GM23248 (cell line): ENCODE data around the gene CEACAM16. TPM values are rescaled to one million over a fixed set of nuclear protein-coding genes. Genes with fewer than 3 reads are reported as not detected.
"Not testable (repeated sequence)": the region's sequence is repeated elsewhere in the genome, so short reads cannot be mapped to it uniquely, and the experiment has no call there.

Experiments
- DNase-seq: peaks from one replicate; pipeline ENCODE4 v3.0.0-alpha.2; 2015
- H2AFZ ChIP-seq: fragments of 200-600 bp; sonication (generic); 2 replicates; pipeline ENCODE4 v1.6.1; 2016; ENCODE audit warnings: antibody characterized with exemption
- H3F3A ChIP-seq: fragments of 200-600 bp; sonication (generic); 2 replicates; pipeline ENCODE4 v1.6.1; 2016; ENCODE audit warnings: mild to moderate bottlenecking, antibody characterized with exemption, mixed run types; ENCODE audit not compliant: insufficient read depth
- H3K27ac ChIP-seq: fragments of 200-600 bp; sonication (generic); 2 replicates; pipeline ENCODE4 v1.5.1; 2016; ENCODE audit warnings: mild to moderate bottlenecking
- H3K27me3 ChIP-seq: fragments of 200-600 bp; sonication (generic); replicated peaks from 2 replicates; pipeline ENCODE4 v1.6.1; 2016; ENCODE audit warnings: mild to moderate bottlenecking; ENCODE audit not compliant: insufficient read depth
- H3K36me3 ChIP-seq: fragments of 200-600 bp; sonication (generic); 2 replicates; pipeline ENCODE4 v1.6.1; 2016; ENCODE audit warnings: low read depth, mild to moderate bottlenecking
- H3K4me1 ChIP-seq: fragments of 200-600 bp; sonication (generic); 2 replicates; pipeline ENCODE4 v1.6.1; 2016; ENCODE audit warnings: mild to moderate bottlenecking; ENCODE audit not compliant: insufficient read depth
- H3K4me2 ChIP-seq: fragments of 200-600 bp; sonication (generic); one replicate; pipeline ENCODE4 v1.6.1; 2016; ENCODE audit warnings: mild to moderate bottlenecking; ENCODE audit not compliant: unreplicated experiment
- H3K4me3 ChIP-seq: fragments of 200-600 bp; sonication (generic); 2 replicates; pipeline ENCODE4 v1.5.1; 2016; ENCODE audit warnings: mild to moderate bottlenecking
- H3K79me2 ChIP-seq: fragments of 200-600 bp; sonication (generic); 2 replicates; pipeline ENCODE4 v1.6.1; 2016; ENCODE audit warnings: mild to moderate bottlenecking; ENCODE audit not compliant: insufficient read depth
- H3K9ac ChIP-seq: fragments of 200-600 bp; sonication (generic); 2 replicates; pipeline ENCODE4 v1.6.1; 2016; ENCODE audit warnings: mild to moderate bottlenecking
- H3K9me2 ChIP-seq: fragments of 200-600 bp; sonication (generic); 2 replicates; pipeline ENCODE4 v1.6.1; 2016; ENCODE audit warnings: mixed run types, mild to moderate bottlenecking, moderate library complexity; ENCODE audit not compliant: insufficient read depth
- H3K9me3 ChIP-seq: fragments of 200-600 bp; sonication (generic); one replicate; pipeline ENCODE4 v1.6.1; 2017; ENCODE audit warnings: low read depth
- H4K20me1 ChIP-seq: fragments of 200-600 bp; sonication (generic); 2 replicates; pipeline ENCODE4 v1.6.0; 2016; ENCODE audit not compliant: insufficient read depth
- EZH2 ChIP-seq: fragments of 200-600 bp; sonication (generic); IDR thresholded peaks from 2 replicates; pipeline ENCODE4 v1.6.1; 2018; ENCODE audit warnings: antibody characterized with exemption, mild to moderate bottlenecking; ENCODE audit not compliant: insufficient read depth, poor library complexity, severe bottlenecking
- EZH2phosphoT487 ChIP-seq: fragments of 200-600 bp; sonication (generic); IDR thresholded peaks from 2 replicates; pipeline ENCODE4 v1.6.1; 2018; ENCODE audit warnings: antibody characterized with exemption, moderate library complexity, mild to moderate bottlenecking, low read depth; ENCODE audit not compliant: insufficient read depth
- WGBS, 2 experiments: methylation state at CpG; one replicate each; pipeline ENCODE4 v1.1.6; 2015 to 2017; ENCODE audit warnings: low lambda C conversion rate in 2 of 2, low coverage in 1 of 2; ENCODE audit errors: missing lambda C conversion rate in 2 of 2; 5-methylcytosine and 5-hydroxymethylcytosine counted together
- in situ Hi-C: fragments of 300-500 bp; cut with MboI; formaldehyde crosslinking; loops from 2 replicates; pipeline ENCODE4 v1.15.0; 2020
- polyA plus RNA-seq: library from polyadenylated mRNA; unstranded; fragments of >200 nt; fragmentation: Nextera tagmentation; extraction: Ambion mirVana; gene quantifications from 2 replicates; pipeline ENCODE4 v1.2.1, GENCODE V29; 2016
- total RNA-seq: library from RNA; depleted of rRNA; stranded (reverse); fragments of >200 nt; shearing (Covaris generic); gene quantifications from 2 replicates; pipeline ENCODE4 v1.2.3, GENCODE V29; 2014

CEACAM16 gene
- total and polyA plus RNA-seq, 2 experiments from 2014 or later: not detected

DNA sequence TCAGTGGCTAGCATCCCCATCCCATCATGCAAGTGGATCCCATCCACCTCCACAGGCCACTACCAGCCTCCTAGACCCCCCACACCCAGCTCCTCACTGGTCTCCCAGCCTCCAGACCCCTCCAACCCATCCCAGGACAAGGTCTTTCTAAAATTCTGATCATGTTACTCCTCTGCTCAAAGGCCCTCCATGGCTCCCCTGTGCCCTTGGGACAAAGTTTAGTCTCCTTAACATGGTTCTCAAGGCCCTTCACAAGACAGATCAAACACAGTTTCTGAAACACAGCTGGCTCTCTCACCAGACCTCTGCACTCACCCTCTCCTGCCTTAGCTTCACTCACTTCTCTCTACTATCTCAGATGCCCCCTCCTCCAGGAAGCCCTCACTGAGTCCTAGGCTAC, 18.4 kb upstream of the CEACAM16 start:
- Histone ChIP-seq H3K4me1 (peaks cover 13% of the 10 kb centered on the region), H2AFZ (no peak overlapping the region), H3K4me2 (no peak overlapping the region), H3K9me3 (no peaks in the 10 kb centered on the region), H4K20me1 (no peaks in the 10 kb centered on the region), H3K36me3 (no peaks in the 10 kb centered on the region), H3K27ac (no peak overlapping the region), H3K27me3 (no peaks in the 10 kb centered on the region), H3K9ac (no peak overlapping the region), H3K79me2 (no peaks in the 10 kb centered on the region), H3K4me3 (no peak overlapping the region), H3K9me2 (no peaks in the 10 kb centered on the region), H3F3A (peaks cover 17% of the 10 kb centered on the region; the same call in 1 of the 2 replicates)
- TF ChIP-seq EZH2phosphoT487 (no peak), EZH2 (no peak)
- DNase-seq: no peak
- in situ Hi-C loops: no loop called here

DNA sequence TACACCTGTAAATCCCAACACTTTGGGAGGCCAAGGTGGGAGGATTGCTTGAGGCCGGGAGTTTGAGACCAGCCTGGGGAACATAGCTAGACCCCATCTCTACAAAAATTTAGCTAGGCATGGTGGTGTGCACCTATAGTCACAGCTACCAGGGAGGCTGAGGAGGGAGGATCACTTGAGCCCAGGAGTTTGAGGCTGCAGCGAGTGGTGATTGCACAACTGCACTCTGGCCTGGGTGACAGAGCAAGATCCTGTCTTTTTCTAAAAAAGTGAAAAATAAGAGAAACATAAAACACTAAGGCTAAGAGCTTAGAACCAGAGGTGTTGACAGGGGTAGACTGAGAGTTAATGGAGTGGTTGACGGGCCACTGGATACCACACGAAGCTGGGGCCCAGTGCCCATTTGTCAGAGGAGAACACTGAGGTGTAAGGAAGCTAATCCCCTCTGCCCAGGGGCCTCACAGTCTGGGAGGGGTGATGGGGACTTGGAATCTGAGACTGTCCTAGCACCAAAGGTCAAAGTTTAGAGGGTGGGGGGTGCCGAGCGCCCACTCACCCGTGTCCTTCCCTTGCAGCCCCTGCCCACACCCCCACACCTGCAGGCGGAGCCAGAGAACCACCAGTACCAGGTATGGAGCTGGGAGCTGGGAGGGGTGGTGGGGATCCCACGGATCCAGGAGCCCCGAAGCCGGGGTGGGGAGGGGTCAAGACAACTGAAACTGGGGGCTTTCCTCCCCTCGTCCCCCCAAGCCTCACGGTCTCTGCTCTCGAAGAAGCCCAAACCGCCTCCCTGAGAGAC, 16.8 kb upstream of the CEACAM16 start:
- no peaks in the 10 kb centered on the region for H3K36me3 ChIP-seq
- H3K4me1 ChIP-seq: peaks cover 11% of the 10 kb centered on the region
- WGBS, 2 experiments: 87% methylated on average over 11 to 12 of the region's 15 CpGs
- no peak overlapping the region for H2AFZ ChIP-seq
- H3F3A ChIP-seq: peaks cover 14% of the 10 kb centered on the region; the same call in 1 of the 2 replicates
- TF ChIP-seq EZH2: no peak
- TF ChIP-seq EZH2phosphoT487: no peak
- H3K27ac ChIP-seq: no peak overlapping the region
- H4K20me1 ChIP-seq: no peaks in the 10 kb centered on the region
- no peak overlapping the region for H3K9ac ChIP-seq
- DNase-seq: no peak
- in situ Hi-C loops: no loop called here
- no peaks in the 10 kb centered on the region for H3K79me2 ChIP-seq
- no peak overlapping the region for H3K4me2 ChIP-seq
- H3K9me2 ChIP-seq: no peaks in the 10 kb centered on the region
- no peaks in the 10 kb centered on the region for H3K27me3 ChIP-seq
- H3K4me3 ChIP-seq: no peak overlapping the region
- H3K9me3 ChIP-seq: no peaks in the 10 kb centered on the region

DNA sequence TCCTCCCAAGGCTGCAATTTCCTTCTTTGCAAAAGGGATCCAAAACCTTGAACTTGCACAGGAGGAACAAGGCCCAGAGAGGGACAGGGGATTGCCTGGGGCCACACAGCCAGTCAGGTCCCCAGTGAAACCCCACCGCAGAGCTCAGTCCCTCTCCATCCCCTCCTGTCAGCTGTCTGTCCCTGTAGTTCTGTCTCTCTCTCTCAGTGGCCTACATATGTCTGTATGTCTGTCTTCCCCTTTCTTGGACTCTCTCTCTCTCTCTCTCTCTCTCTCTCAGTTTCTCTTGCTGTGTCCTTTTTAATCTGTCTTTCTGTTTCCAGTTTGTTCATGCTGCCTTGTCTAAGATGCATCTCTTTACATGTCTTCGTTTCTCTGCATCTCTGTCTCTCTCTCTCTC, 16.1 kb upstream of the CEACAM16 start:
- Histone ChIP-seq H4K20me1 (no peaks in the 10 kb centered on the region), H3K79me2 (no peaks in the 10 kb centered on the region), H2AFZ (no peak overlapping the region), H3K9ac (no peak overlapping the region), H3K36me3 (no peaks in the 10 kb centered on the region), H3K4me1 (0 out of 2 replicates have a peak, but pooled peaks cover 6% of the 10 kb centered on the region), H3K4me2 (no peak overlapping the region), H3K9me3 (no peaks in the 10 kb centered on the region), H3K9me2 (no peaks in the 10 kb centered on the region), H3F3A (peaks cover 9% of the 10 kb centered on the region; the same call in 1 of the 2 replicates), H3K27ac (no peak overlapping the region), H3K27me3 (no peaks in the 10 kb centered on the region), H3K4me3 (no peak overlapping the region)
- DNase-seq: no peak
- no peak for TF ChIP-seq EZH2
- WGBS, 2 experiments: 94 to 95% methylated on average over 2 of the region's 2 CpGs
- in situ Hi-C loops: no loop called here

DNA sequence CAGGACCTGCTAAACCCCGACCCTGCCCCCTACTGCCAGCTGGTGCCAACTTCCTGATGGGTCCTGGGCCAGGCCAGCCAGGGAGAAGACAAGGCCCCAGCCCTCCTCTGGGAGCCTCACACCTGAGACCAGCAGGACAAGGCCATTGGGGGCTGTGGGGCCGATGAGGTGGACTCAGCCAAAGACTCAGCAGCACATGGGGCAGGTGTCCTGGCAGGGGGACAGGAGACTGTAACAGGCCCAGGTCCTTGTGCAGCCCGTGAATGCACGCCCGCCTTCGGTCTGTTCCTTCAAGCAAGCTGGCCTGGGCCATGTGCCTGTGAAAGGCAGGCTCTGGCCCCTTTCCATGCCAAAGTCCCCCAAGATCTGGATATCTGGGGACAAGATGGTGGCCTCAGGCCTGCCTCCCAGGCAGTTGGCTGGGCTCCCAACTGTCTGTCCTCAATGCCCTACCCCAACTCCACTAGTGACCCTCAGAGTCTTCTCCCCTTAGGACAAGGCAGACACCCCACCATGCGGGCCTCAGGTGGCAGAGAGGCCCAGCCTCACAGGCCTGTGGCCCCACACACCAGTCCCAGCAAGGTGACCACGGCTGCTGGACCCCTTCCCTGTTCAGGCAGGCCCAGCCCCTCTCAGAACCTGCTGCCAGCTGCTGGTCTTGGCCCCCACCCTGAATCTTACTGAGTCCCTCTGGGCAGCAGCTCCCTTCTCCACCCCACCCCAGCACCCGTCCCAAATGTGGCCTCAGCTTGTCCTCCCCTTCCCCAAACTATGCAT, 15.3 kb upstream of the CEACAM16 start:
- Histone ChIP-seq H3K4me2 (no peak overlapping the region), H3K9me2 (no peaks in the 10 kb centered on the region), H2AFZ (no peak overlapping the region), H3K4me3 (no peak overlapping the region), H3K79me2 (no peaks in the 10 kb centered on the region), H3F3A (peaks cover 9% of the 10 kb centered on the region; the same call in 1 of the 2 replicates), H3K27me3 (no peaks in the 10 kb centered on the region), H3K9me3 (no peaks in the 10 kb centered on the region), H4K20me1 (no peaks in the 10 kb centered on the region), H3K4me1 (0 out of 2 replicates have a peak, but pooled peaks cover 6% of the 10 kb centered on the region), H3K9ac (no peak overlapping the region), H3K36me3 (no peaks in the 10 kb centered on the region), H3K27ac (no peak overlapping the region)
- 86 to 98% methylated on average over 8 to 9 of the region's 9 CpGs for WGBS, 2 experiments
- in situ Hi-C loops: no loop called here
- no peak for TF ChIP-seq EZH2phosphoT487
- TF ChIP-seq EZH2: no peak
- no peak for DNase-seq

DNA sequence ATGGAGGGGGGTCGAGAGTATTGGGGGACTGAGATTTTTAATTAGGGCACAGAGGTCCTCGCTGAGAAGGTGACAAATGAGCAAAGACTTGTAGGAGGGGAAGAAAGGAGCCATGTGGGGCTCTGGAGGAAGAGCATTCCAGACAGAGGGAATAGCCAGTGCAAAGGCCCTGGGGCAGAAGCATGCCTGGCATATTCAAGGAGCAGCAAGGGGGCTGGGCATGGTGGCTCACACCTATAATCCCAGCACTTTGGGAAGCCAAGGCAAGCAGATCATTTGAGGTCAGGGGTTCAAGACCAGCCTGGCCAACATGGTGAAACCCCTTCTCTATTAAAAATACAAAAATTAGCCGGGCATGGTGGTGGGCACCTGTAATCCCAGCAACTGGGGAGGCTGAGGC, 14.6 kb upstream of the CEACAM16 start:
- H4K20me1 ChIP-seq, H3K27me3 ChIP-seq, DNase-seq, H3K9me2 ChIP-seq, H3K4me3 ChIP-seq, H3F3A ChIP-seq, H2AFZ ChIP-seq, H3K79me2 ChIP-seq, H3K9me3 ChIP-seq, H3K36me3 ChIP-seq, H3K4me2 ChIP-seq, H3K4me1 ChIP-seq, in situ Hi-C loops: not testable (repeated sequence)
- WGBS, 2 experiments: 83 to 88% methylated on average over 3 of the region's 3 CpGs
- H3K9ac ChIP-seq: peak overlapping the region; percentile 31; the same call in 1 of the 2 replicates
- peak overlapping the region; percentile 59 for H3K27ac ChIP-seq
